IMR-90 (cell line): ENCODE measurements around the gene UTF1. TPM values are rescaled to one million over a fixed set of nuclear protein-coding genes. Genes with fewer than 3 reads are reported as not detected.

Experiments
- ATAC-seq: fragments of 200-7000 bp; cut with Tn5 transposase; 2 replicates; pipeline ENCODE4 v1.9.1; 2020; ENCODE audit warnings: low read depth, mild to moderate bottlenecking, moderate library complexity
- BruUV-seq: library from RNA; stranded (reverse); fragments of 400-500 nt; replicated peaks from 2 replicates; lab custom pipeline; 2021; lab: Mats Ljungman, UMichigan
- CTCF ChIA-PET: fragments of 300-600 bp; formaldehyde crosslinking; extraction: SDS; loops from one replicate; lab custom pipeline; 2021; ENCODE audit warnings: antibody characterized with exemption; lab: Yijun Ruan, JAX
- POLR2A ChIA-PET: fragments of 300-600 bp; sonication (Branson Sonifier 250); formaldehyde crosslinking; loops from one replicate; lab custom pipeline; 2022; ENCODE audit warnings: antibody characterized with exemption; ENCODE audit not compliant: unreplicated experiment; lab: Charles Lee
- DNase-seq: peaks from one replicate; pipeline ENCODE4 v3.0.0; 2013
- H2AFZ ChIP-seq: replicated peaks from 2 replicates; pipeline ENCODE3; 2013; ENCODE audit warnings: low read length, mild to moderate bottlenecking; ENCODE audit not compliant: poor library complexity
- H2AK5ac ChIP-seq: 2 replicates; pipeline ENCODE4 v1.6.1; 2013; ENCODE audit warnings: low read depth, low read length, inconsistent platforms
- H2AK9ac ChIP-seq: replicated peaks from 2 replicates; pipeline ENCODE3; 2013; ENCODE audit warnings: mild to moderate bottlenecking, low read depth, low read length, moderate library complexity; ENCODE audit not compliant: poor library complexity
- H2BK120ac ChIP-seq: 2 replicates; pipeline ENCODE4 v1.6.1; 2013; ENCODE audit warnings: low read depth, low read length, inconsistent platforms
- H2BK15ac ChIP-seq: 3 replicates; pipeline ENCODE4 v1.6.1; 2013; ENCODE audit warnings: low read depth, low read length, inconsistent platforms
- H2BK20ac ChIP-seq: 2 replicates; pipeline ENCODE4 v1.6.1; 2013; ENCODE audit warnings: low read depth, mild to moderate bottlenecking, inconsistent platforms, low read length, moderate library complexity
- H2BK5ac ChIP-seq: 2 replicates; pipeline ENCODE4 v1.6.1; 2013; ENCODE audit warnings: mild to moderate bottlenecking, low read depth, low read length, inconsistent platforms; ENCODE audit not compliant: poor library complexity, severe bottlenecking
- H3K14ac ChIP-seq: replicated peaks from 2 replicates; pipeline ENCODE4 v1.6.1; 2013; ENCODE audit warnings: low read depth, low read length, inconsistent platforms
- H3K18ac ChIP-seq: 2 replicates; pipeline ENCODE4 v1.6.1; 2013; ENCODE audit warnings: low read depth, low read length, control low read depth
- H3K23ac ChIP-seq: 2 replicates; pipeline ENCODE4 v1.6.1; 2013; ENCODE audit warnings: low read depth, low read length, inconsistent platforms
- H3K27ac ChIP-seq: 2 replicates; pipeline ENCODE4 v1.5.1; 2013; ENCODE audit warnings: mild to moderate bottlenecking, control low read depth, low read length; ENCODE audit not compliant: insufficient read depth
- H3K27me3 ChIP-seq: 2 replicates; pipeline ENCODE4 v1.6.1; 2013; ENCODE audit warnings: low read length; ENCODE audit not compliant: control insufficient read depth, insufficient read depth
- H3K36me3 ChIP-seq: 2 replicates; pipeline ENCODE4 v1.6.1; 2013; ENCODE audit warnings: low read length, mixed read lengths; ENCODE audit not compliant: control insufficient read depth, insufficient read depth
- H3K4ac ChIP-seq: 2 replicates; pipeline ENCODE4 v1.6.1; 2013; ENCODE audit warnings: low read depth, low read length, inconsistent platforms
- H3K4me1 ChIP-seq: 2 replicates; pipeline ENCODE4 v1.6.1; 2013; ENCODE audit warnings: low read length, mixed read lengths; ENCODE audit not compliant: control insufficient read depth, insufficient read depth
- H3K4me2 ChIP-seq: 2 replicates; pipeline ENCODE4 v1.6.1; 2013; ENCODE audit warnings: low read depth, mild to moderate bottlenecking, control low read depth, low read length, moderate library complexity
- H3K4me3 ChIP-seq: 2 replicates; pipeline ENCODE4 v1.5.1; 2013; ENCODE audit warnings: low read depth, mild to moderate bottlenecking, control low read depth, low read length, moderate library complexity; ENCODE audit not compliant: insufficient read depth
- H3K56ac ChIP-seq: 2 replicates; pipeline ENCODE4 v1.6.1; 2013; ENCODE audit warnings: low read length, inconsistent platforms; ENCODE audit not compliant: insufficient read depth; ENCODE audit errors: extremely low read depth
- H3K79me1 ChIP-seq, 2 experiments: 2 replicates each; pipeline ENCODE4 v1.6.1; 2013; ENCODE audit warnings: low read length in 2 of 2, inconsistent platforms in 1 of 2, low read depth in 1 of 2
- H3K9ac ChIP-seq: 2 replicates; pipeline ENCODE4 v1.6.1; 2013; ENCODE audit warnings: low read depth, low read length, control low read depth
- H3K9me1 ChIP-seq: 2 replicates; pipeline ENCODE4 v1.6.1; 2013; ENCODE audit warnings: low read length, inconsistent platforms; ENCODE audit not compliant: insufficient read depth
- H3K9me3 ChIP-seq: 2 replicates; pipeline ENCODE4 v1.6.1; 2013; ENCODE audit warnings: low read length; ENCODE audit not compliant: control insufficient read depth, insufficient read depth
- H4K20me1 ChIP-seq: 2 replicates; pipeline ENCODE4 v1.6.1; 2013; ENCODE audit warnings: low read length, inconsistent platforms; ENCODE audit not compliant: insufficient read depth
- H4K5ac ChIP-seq: 2 replicates; pipeline ENCODE4 v1.6.1; 2013; ENCODE audit warnings: mild to moderate bottlenecking, low read depth, low read length, control low read depth
- H4K8ac ChIP-seq, 2 experiments: 2 replicates each; pipeline ENCODE4 v1.6.1; 2013; ENCODE audit warnings: low read depth in 2 of 2, low read length in 2 of 2, control low read depth in 1 of 2, inconsistent platforms in 1 of 2
- H4K91ac ChIP-seq: 2 replicates; pipeline ENCODE4 v1.6.1; 2013; ENCODE audit warnings: low read depth, low read length, inconsistent platforms; ENCODE audit not compliant: insufficient read depth
- MAFK ChIP-seq: IDR thresholded peaks from 2 replicates; pipeline ENCODE4 v1.6.1; 2012; ENCODE audit warnings: low read depth, low read length, improper control_type of control experiment
- MXI1 ChIP-seq: IDR thresholded peaks from 2 replicates; pipeline ENCODE4 v1.6.1; 2012; ENCODE audit warnings: low read depth, mild to moderate bottlenecking, low read length, moderate library complexity, borderline replicate concordance
- WGBS, 2 experiments: methylation state at CpG; one replicate each; pipeline versions ENCODE4 v1.1.5 to v1.1.7; 2013; ENCODE audit warnings: missing lambda C conversion rate in 2 of 2; ENCODE audit not compliant: insufficient read length in 1 of 2; ENCODE audit errors: extremely low coverage in 2 of 2; 5-methylcytosine and 5-hydroxymethylcytosine counted together
- dilution Hi-C: fragments of 300-500 bp; cut with HindIII; formaldehyde crosslinking; loops from one replicate; pipeline ENCODE4 v1.14.3; 2018; ENCODE audit warnings: low sequenced_read_pairs; ENCODE audit not compliant: unreplicated experiment
- in situ Hi-C: fragments of 300-500 bp; cut with MboI; formaldehyde crosslinking; loops from 3 replicates; pipeline ENCODE4 v1.14.3; 2019; ENCODE audit warnings: low sequenced_read_pairs, inconsistent platforms, mixed read lengths
- intact Hi-C: fragments of 100-400 bp; cut with micrococcal nuclease; formaldehyde crosslinking; loops from 2 replicates; pipeline ENCODE4 v1.10.0; 2022
- polyA plus RNA-seq, 3 experiments: library from polyadenylated mRNA; depleted of rRNA; stranded (reverse); fragments of >200 nt; gene quantifications; 2 replicates each; pipeline ENCODE4 v1.2.3, GENCODE V29; 2012; ENCODE audit warnings: low replicate concordance in 1 of 3
- total RNA-seq: library from RNA; depleted of rRNA; stranded (reverse); fragments of >200 nt; gene quantifications from 2 replicates; pipeline ENCODE4 v1.2.3, GENCODE V29; 2012
- TF ChIP-seq, protein P1 (sequence below): fragments of 150-350 bp; IDR thresholded peaks from 2 replicates; pipeline ENCODE4 v1.6.1; 2017; ENCODE audit warnings: mild to moderate bottlenecking, antibody characterized with exemption, low read length, low read depth

Gene UTF1
- total and polyA plus RNA-seq, 2 of the 4 experiments (the other 2 are of a cell fraction), result not detected

DNA sequence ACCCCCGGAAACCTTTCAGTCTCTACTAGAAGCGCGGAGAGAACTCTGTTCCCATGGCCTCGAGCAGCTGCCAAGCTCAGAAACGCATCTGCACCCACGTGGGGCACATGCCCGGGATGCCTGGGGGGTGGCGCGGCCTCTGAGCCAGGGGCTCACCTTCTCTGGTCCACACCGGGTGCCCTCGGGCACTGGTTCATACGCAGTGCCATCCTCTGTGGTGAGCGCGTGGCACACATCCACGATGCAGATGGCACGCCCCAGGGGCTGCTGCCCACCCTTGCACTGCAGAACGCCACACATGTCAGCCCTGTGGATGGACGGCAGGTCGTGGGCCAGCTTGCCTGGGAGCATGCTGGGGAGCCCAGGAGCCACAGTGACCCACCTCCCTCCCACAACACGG lies 40.2 kb downstream of the UTF1 start:
- dilution Hi-C loops, result no loop called here
- WGBS, 2 experiments, result 92% methylated on average over 15 of the region's 20 CpGs; no CpG with 5 or more reads in 1 of the 2 experiments

More for the DNA sequence above, 40.2 kb downstream of the UTF1 start:
- Histone ChIP-seq H3K4me1 (no peaks in the 10 kb centered on the region), H3K36me3 (peaks cover 4% of the 10 kb centered on the region; the same call in 1 of the 2 replicates), H2BK120ac (no peak overlapping the region), H4K5ac (no peak overlapping the region), H3K4me2 (no peak overlapping the region), H2BK20ac (no peak overlapping the region), H4K8ac (no peak overlapping the region), H2BK15ac (no peak overlapping the region), H3K9ac (no peak overlapping the region), H3K56ac (no peak overlapping the region), H3K27ac (no peak overlapping the region), H2AFZ (no peak overlapping the region), H3K4me3 (no peak overlapping the region), H3K79me1 (no peaks in the 10 kb centered on the region), H3K9me1 (no peaks in the 10 kb centered on the region), H3K9me3 (no peaks in the 10 kb centered on the region), H3K4ac (no peak overlapping the region), H3K27me3 (no peaks in the 10 kb centered on the region; the same call in 1 of the 2 replicates), H3K14ac (no peak overlapping the region), H4K20me1 (no peaks in the 10 kb centered on the region), H4K91ac (no peak overlapping the region), H3K18ac (no peak overlapping the region), H3K23ac (no peak overlapping the region), H2BK5ac (no peak overlapping the region), H2AK9ac (no peak overlapping the region), H2AK5ac (no peak overlapping the region)
- POLR2A ChIA-PET, result no interaction called here
- no peak for DNase-seq
- intact Hi-C loops, result no loop called here
- in situ Hi-C loops, result loop anchor here (25.0 kb wide), 1 partner anchor 608 kb away; no protein-coding TSS in a partner anchor
- TF ChIP-seq MAFK (no peak), MXI1 (no peak)
- TF ChIP-seq, protein P1, sequence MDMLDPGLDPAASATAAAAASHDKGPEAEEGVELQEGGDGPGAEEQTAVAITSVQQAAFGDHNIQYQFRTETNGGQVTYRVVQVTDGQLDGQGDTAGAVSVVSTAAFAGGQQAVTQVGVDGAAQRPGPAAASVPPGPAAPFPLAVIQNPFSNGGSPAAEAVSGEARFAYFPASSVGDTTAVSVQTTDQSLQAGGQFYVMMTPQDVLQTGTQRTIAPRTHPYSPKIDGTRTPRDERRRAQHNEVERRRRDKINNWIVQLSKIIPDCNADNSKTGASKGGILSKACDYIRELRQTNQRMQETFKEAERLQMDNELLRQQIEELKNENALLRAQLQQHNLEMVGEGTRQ, result no peak
- no TSS peak for BruUV-seq
- CTCF ChIA-PET, result no interaction called here
- ATAC-seq, result no peak
